ENCODE results near the gene HSPBP1. TPM values are rescaled to one million over a fixed set of nuclear protein-coding genes. Genes with fewer than 3 reads are reported as not detected.

The HSPBP1 gene
- total RNA-seq, 1 donor from 2014 or later: 22.7 TPM

DNA sequence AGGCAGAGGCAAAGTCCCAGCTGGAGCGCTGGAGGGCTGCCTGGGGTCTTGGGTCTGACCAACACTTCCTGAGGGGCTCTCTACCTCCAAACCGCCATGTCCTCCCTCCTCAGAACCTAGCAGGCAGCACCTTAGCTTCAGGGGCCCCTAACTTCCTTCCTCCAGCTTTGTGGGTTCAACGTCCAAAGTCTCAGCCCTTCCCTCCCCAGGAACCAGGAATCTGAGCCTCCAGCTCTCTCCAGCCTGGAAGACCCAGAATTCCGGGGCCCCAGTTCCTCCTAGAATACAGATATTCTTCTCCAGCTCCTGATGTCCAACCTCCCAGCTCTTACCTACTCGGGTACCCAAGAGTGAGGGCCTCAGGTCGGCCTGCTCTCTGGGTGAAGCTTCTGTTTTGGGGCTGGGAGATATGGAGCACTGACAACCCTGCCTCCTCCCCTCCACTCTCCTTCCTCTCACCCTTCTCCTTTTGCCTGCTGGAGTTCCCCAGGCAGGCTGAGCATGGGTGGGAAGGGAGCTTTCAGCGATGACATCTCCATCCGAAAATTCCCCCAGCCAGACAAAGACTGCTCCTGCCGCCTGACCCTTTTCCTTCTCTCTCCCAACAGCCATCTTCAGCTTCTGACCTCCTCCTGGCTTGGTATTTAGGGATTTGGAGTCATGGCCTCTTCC, 41.7 kb upstream of the HSPBP1 start:
- Mint-ChIP-seq H3K4me3 (ENCODE audit: unreplicated experiment) (no peak overlapping the region), H3K36me3 (ENCODE audit: low read depth) (no peaks in the 10 kb centered on the region), H3K27me3 (ENCODE audit: low read depth) (peaks cover 8% of the 10 kb centered on the region), H3K4me1 (ENCODE audit: low read depth) (peaks cover 7% of the 10 kb centered on the region), H3K27ac (ENCODE audit: unreplicated experiment) (no peak overlapping the region), H3K9me3 (ENCODE audit: low read depth) (no peaks in the 10 kb centered on the region)
- TF ChIP-seq, protein P1, sequence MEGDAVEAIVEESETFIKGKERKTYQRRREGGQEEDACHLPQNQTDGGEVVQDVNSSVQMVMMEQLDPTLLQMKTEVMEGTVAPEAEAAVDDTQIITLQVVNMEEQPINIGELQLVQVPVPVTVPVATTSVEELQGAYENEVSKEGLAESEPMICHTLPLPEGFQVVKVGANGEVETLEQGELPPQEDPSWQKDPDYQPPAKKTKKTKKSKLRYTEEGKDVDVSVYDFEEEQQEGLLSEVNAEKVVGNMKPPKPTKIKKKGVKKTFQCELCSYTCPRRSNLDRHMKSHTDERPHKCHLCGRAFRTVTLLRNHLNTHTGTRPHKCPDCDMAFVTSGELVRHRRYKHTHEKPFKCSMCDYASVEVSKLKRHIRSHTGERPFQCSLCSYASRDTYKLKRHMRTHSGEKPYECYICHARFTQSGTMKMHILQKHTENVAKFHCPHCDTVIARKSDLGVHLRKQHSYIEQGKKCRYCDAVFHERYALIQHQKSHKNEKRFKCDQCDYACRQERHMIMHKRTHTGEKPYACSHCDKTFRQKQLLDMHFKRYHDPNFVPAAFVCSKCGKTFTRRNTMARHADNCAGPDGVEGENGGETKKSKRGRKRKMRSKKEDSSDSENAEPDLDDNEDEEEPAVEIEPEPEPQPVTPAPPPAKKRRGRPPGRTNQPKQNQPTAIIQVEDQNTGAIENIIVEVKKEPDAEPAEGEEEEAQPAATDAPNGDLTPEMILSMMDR (IDR thresholded peaks at IDR 0.05): no peak
- DNase-seq (ENCODE audit: low spot score): no peak

- H3K4me3 Mint-ChIP-seq (ENCODE audit: unreplicated experiment): no peak overlapping the region
- no peaks in the 10 kb centered on the region for H3K36me3 Mint-ChIP-seq (ENCODE audit: low read depth)
- H3K9me3 Mint-ChIP-seq (ENCODE audit: low read depth): peaks cover 3% of the 10 kb centered on the region
- TF ChIP-seq, protein P1 (IDR thresholded peaks at IDR 0.05): no peak
- H3K27me3 Mint-ChIP-seq (ENCODE audit: low read depth): peaks cover 8% of the 10 kb centered on the region
- peaks cover 4% of the 10 kb centered on the region for H3K4me1 Mint-ChIP-seq (ENCODE audit: low read depth)
- H3K27ac Mint-ChIP-seq (ENCODE audit: unreplicated experiment): no peak overlapping the region
- DNase-seq (ENCODE audit: low spot score): no peak
These were observed 41.0 kb upstream of the HSPBP1 start for GRCh38 chr19:55320844-55321419.

GRCh38 chr19:55319785-55320184, 39.9 kb upstream of the HSPBP1 start:
- no peak overlapping the region for H3K27ac Mint-ChIP-seq (ENCODE audit: unreplicated experiment)
- TF ChIP-seq, protein P1 (IDR thresholded peaks at IDR 0.05): no peak
- H3K27me3 Mint-ChIP-seq (ENCODE audit: low read depth): peaks cover 8% of the 10 kb centered on the region
- DNase-seq (ENCODE audit: low spot score): no peak
- peaks cover 4% of the 10 kb centered on the region for H3K4me1 Mint-ChIP-seq (ENCODE audit: low read depth)
- peaks cover 3% of the 10 kb centered on the region for H3K9me3 Mint-ChIP-seq (ENCODE audit: low read depth)
- H3K36me3 Mint-ChIP-seq (ENCODE audit: low read depth): no peaks in the 10 kb centered on the region
- peak overlapping the region; percentile 67 for H3K4me3 Mint-ChIP-seq (ENCODE audit: unreplicated experiment)

GRCh38 chr19:55316646-55317045, 36.7 kb upstream of the HSPBP1 start:
- Mint-ChIP-seq H3K27me3 (ENCODE audit: low read depth) (peaks cover under 1% of the 10 kb centered on the region), H3K4me3 (ENCODE audit: unreplicated experiment) (no peak overlapping the region), H3K9me3 (ENCODE audit: low read depth) (peaks cover 3% of the 10 kb centered on the region), H3K27ac (ENCODE audit: unreplicated experiment) (no peak overlapping the region), H3K4me1 (ENCODE audit: low read depth) (peaks cover 4% of the 10 kb centered on the region), H3K36me3 (ENCODE audit: low read depth) (no peaks in the 10 kb centered on the region)
- TF ChIP-seq, protein P1 (IDR thresholded peaks at IDR 0.05): no peak
- DNase-seq (ENCODE audit: low spot score): no peak

DNA sequence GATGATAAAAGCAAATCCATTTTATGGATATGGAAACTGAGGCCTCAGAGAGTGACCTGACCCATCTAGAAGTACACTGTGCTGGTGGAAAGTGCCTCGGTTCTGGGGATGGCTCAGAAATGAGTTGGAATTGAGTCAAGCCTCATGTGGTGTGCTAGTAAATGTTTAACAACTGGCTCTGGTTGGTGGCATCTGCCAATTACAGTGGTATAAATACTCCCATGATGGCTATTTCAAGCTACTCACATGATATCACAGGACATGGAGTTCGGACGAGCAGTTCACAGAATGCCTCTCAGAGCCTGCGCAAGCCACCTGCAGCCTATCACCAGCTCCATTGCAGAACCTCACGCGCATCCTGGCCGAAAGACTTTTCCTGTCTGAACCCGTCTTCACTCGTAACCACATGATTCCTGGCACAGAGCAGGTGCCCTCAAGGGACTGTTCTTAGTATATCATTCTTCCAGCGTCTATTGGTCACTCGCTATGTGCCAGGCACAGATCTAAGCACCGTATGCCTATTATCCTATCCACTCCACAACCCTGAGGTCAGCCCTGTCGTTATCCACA, 36.1 kb upstream of the HSPBP1 start:
- Mint-ChIP-seq H3K36me3 (ENCODE audit: low read depth) (no peaks in the 10 kb centered on the region), H3K27me3 (ENCODE audit: low read depth) (no peaks in the 10 kb centered on the region), H3K27ac (ENCODE audit: unreplicated experiment) (no peak overlapping the region), H3K9me3 (ENCODE audit: low read depth) (peaks cover 3% of the 10 kb centered on the region), H3K4me1 (ENCODE audit: low read depth) (peaks cover 4% of the 10 kb centered on the region), H3K4me3 (ENCODE audit: unreplicated experiment) (no peak overlapping the region)
- TF ChIP-seq, protein P1 (IDR thresholded peaks at IDR 0.05): no peak
- DNase-seq (ENCODE audit: low spot score): no peak
